Activated naive CD4-positive, alpha-beta T cell treated with anti-CD3 and anti-CD28 coated beads for 36 hours (primary cell): Measurements from ENCODE around the gene GFPT1. TPM values are rescaled to one million over a fixed set of nuclear protein-coding genes. Genes with fewer than 3 reads are reported as not detected.

Experiments
- CTCF ChIA-PET: fragments of 350-600 bp; sonication (Branson Sonifier 250); formaldehyde crosslinking; loops from one replicate; lab custom pipeline; 2021; ENCODE audit warnings: antibody characterized with exemption; lab: Charles Lee
- DNase-seq: peaks from one replicate; pipeline ENCODE4 v3.0.0-alpha.2; 2020
- H3K27ac Mint-ChIP-seq: one replicate; pipeline ENCODE4 v1.8.0; 2021; ENCODE audit warnings: mild to moderate bottlenecking, mixed read lengths
- H3K27me3 Mint-ChIP-seq: one replicate; pipeline ENCODE4 v1.8.0; 2021; ENCODE audit warnings: low read depth, mixed read lengths
- H3K36me3 Mint-ChIP-seq: one replicate; pipeline ENCODE4 v1.8.0; 2021; ENCODE audit warnings: low read depth, mixed read lengths
- H3K4me1 Mint-ChIP-seq: one replicate; pipeline ENCODE4 v1.8.0; 2021; ENCODE audit warnings: low read depth, mixed read lengths
- H3K4me3 Mint-ChIP-seq: one replicate; pipeline ENCODE4 v1.8.0; 2021; ENCODE audit warnings: mild to moderate bottlenecking, moderate library complexity, mixed read lengths
- H3K9me3 Mint-ChIP-seq: one replicate; pipeline ENCODE4 v1.8.0; 2021; ENCODE audit warnings: mixed read lengths
- intact Hi-C: fragments of 100-400 bp; cut with micrococcal nuclease; formaldehyde crosslinking; loops from one replicate; pipeline ENCODE4 v1.15.1; 2023
- total RNA-seq, 2 experiments: library from RNA; stranded (reverse); gene quantifications; one replicate each; pipeline ENCODE4 v1.2.3, GENCODE V29; 2021

The GFPT1 gene
- total RNA-seq, 2 experiments from 2014 or later, result 34.6 to 36.0 TPM

- H3K36me3 Mint-ChIP-seq, result no peaks in the 10 kb centered on the region
- CTCF ChIA-PET, result no interaction called here
- intact Hi-C loops, result no loop called here
- no peak overlapping the region for H3K27ac Mint-ChIP-seq
- DNase-seq, result no peak
- H3K9me3 Mint-ChIP-seq, result no peaks in the 10 kb centered on the region
- peaks cover 9% of the 10 kb centered on the region for H3K27me3 Mint-ChIP-seq
- no peaks in the 10 kb centered on the region for H3K4me1 Mint-ChIP-seq
- no peak overlapping the region for H3K4me3 Mint-ChIP-seq
Observed at GRCh38 chr2:69279931-69280681, 106.9 kb downstream of the GFPT1 start.

GRCh38 chr2:69279211-69279610 lies 107.8 kb downstream of the GFPT1 start:
- DNase-seq, result no peak
- Mint-ChIP-seq H3K27me3 (peaks cover 9% of the 10 kb centered on the region), H3K27ac (no peak overlapping the region), H3K4me3 (no peak overlapping the region), H3K4me1 (no peaks in the 10 kb centered on the region), H3K9me3 (no peaks in the 10 kb centered on the region), H3K36me3 (no peaks in the 10 kb centered on the region)
- CTCF ChIA-PET, result no interaction called here
- intact Hi-C loops, result no loop called here

- peaks cover 9% of the 10 kb centered on the region for H3K27me3 Mint-ChIP-seq
- H3K27ac Mint-ChIP-seq, result no peak overlapping the region
- H3K4me1 Mint-ChIP-seq, result no peaks in the 10 kb centered on the region
- no peaks in the 10 kb centered on the region for H3K36me3 Mint-ChIP-seq
- DNase-seq, result no peak
- intact Hi-C loops, result no loop called here
- CTCF ChIA-PET, result no interaction called here
- H3K4me3 Mint-ChIP-seq, result no peak overlapping the region
- H3K9me3 Mint-ChIP-seq, result no peaks in the 10 kb centered on the region
Observed at GRCh38 chr2:69278366-69278765, 108.7 kb downstream of the GFPT1 start.

GRCh38 chr2:69275490-69275889 lies 111.5 kb downstream of the GFPT1 start:
- CTCF ChIA-PET, result interaction anchor here (0.8 kb wide), 1 partner anchor 249 kb away, joined by 3 read pairs; no protein-coding TSS in a partner anchor
- H3K27ac Mint-ChIP-seq, result no peak overlapping the region
- DNase-seq, result no peak
- no peaks in the 10 kb centered on the region for H3K36me3 Mint-ChIP-seq
- no peak overlapping the region for H3K4me3 Mint-ChIP-seq
- H3K9me3 Mint-ChIP-seq, result no peaks in the 10 kb centered on the region
- H3K4me1 Mint-ChIP-seq, result no peaks in the 10 kb centered on the region
- intact Hi-C loops, result no loop called here
- peaks cover 15% of the 10 kb centered on the region for H3K27me3 Mint-ChIP-seq

- CTCF ChIA-PET, result no interaction called here
- H3K27me3 Mint-ChIP-seq, result peaks cover 15% of the 10 kb centered on the region
- H3K4me1 Mint-ChIP-seq, result no peaks in the 10 kb centered on the region
- H3K36me3 Mint-ChIP-seq, result no peaks in the 10 kb centered on the region
- no peak for DNase-seq
- H3K9me3 Mint-ChIP-seq, result no peaks in the 10 kb centered on the region
- no peak overlapping the region for H3K4me3 Mint-ChIP-seq
- H3K27ac Mint-ChIP-seq, result no peak overlapping the region
- intact Hi-C loops, result no loop called here
Observed at GRCh38 chr2:69272803-69273471, 114.1 kb downstream of the GFPT1 start.

- no peak for DNase-seq
- intact Hi-C loops, result no loop called here
- CTCF ChIA-PET, result interaction anchor here (0.6 kb wide), 1 partner anchor 14 kb away, joined by 3 read pairs; no protein-coding TSS in a partner anchor
- Mint-ChIP-seq H3K27ac (no peak overlapping the region), H3K4me1 (no peaks in the 10 kb centered on the region), H3K27me3 (peaks cover 15% of the 10 kb centered on the region), H3K9me3 (no peaks in the 10 kb centered on the region), H3K36me3 (no peaks in the 10 kb centered on the region), H3K4me3 (no peak overlapping the region)
Observed at GRCh38 chr2:69271831-69272257, 115.2 kb downstream of the GFPT1 start.

Other genes with a start within 250 kb of the GFPT1 start
- gene NFU1, start 50.2 kb upstream of the GFPT1 start, total RNA-seq, result 10 to 100 TPM; 35.7 to 39.3 TPM